Cardiac septum (tissue), 1 donor: ENCODE data around the gene TNNI2. TPM values are rescaled to one million over a fixed set of nuclear protein-coding genes. Genes with fewer than 3 reads are reported as not detected.

Experiments
- DNase-seq: peaks from one replicate; pipeline ENCODE4 v3.0.0-alpha.2; 2020; ENCODE audit warnings: low spot score
- intact Hi-C: fragments of 100-400 bp; cut with DNase I; formaldehyde crosslinking; loops from one replicate; pipeline ENCODE4 v1.14.0; 2022
- total RNA-seq: library from RNA; stranded (reverse); fragmentation: NEBNext Ultra II Directional; extraction: Animal tissue kit (Norgen Biotek cat#: 25700); gene quantifications from one replicate; pipeline ENCODE4 v1.2.1, GENCODE V29; 2021
- donor health status: DM: no; HTN: no; CAD: no.

TNNI2 gene
- total RNA-seq, 1 donor from 2014 or later: 0.78 TPM

DNA sequence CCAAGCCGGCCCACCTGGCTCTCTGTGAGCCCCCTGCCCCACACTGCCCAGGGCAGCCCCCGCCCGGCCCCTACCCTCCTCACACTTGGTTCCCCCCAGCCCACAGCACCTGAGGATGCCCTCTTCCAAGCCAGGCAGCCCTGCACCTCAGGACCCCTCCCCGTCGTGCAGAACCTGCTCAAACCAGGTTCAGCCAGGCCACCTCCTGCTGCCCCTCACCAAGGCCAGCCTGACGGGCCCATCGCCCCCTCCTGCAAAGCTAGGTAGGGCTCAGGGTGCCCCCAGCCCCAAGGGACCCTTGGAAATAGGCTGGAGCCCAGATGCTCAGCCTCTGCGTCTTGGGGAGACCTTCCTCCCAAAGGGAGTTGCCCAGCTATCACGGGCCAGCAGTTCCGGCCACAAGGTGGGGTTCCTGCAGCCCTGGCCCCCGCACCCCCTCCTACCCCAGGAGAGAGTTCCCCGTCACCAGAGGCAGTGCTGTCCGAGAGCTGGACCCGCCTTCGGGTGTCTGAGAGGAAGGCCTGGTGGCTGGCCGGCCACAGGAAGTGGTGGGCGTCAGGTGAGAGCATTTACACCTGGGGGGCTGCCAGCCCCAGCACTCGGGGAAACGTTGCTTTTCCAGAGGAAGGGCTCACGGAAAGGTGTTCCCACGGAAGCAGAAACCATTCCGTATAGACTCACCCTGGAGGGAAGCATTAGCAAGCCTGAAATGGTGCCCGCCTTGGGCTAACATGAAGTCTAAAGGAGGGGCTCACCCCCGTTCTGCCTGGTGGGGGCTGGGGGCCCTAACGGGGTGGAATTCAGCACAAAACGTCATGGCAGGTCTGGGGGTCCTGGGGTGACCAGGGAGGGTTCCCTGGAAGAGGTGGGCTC, 7.2 kb upstream of the TNNI2 start:
- intact Hi-C loops: loop anchor here (1.0 to 2.0 kb wide), 2 partner anchors 137 to 179 kb away; no protein-coding TSS in a partner anchor
- no peak for DNase-seq

DNA sequence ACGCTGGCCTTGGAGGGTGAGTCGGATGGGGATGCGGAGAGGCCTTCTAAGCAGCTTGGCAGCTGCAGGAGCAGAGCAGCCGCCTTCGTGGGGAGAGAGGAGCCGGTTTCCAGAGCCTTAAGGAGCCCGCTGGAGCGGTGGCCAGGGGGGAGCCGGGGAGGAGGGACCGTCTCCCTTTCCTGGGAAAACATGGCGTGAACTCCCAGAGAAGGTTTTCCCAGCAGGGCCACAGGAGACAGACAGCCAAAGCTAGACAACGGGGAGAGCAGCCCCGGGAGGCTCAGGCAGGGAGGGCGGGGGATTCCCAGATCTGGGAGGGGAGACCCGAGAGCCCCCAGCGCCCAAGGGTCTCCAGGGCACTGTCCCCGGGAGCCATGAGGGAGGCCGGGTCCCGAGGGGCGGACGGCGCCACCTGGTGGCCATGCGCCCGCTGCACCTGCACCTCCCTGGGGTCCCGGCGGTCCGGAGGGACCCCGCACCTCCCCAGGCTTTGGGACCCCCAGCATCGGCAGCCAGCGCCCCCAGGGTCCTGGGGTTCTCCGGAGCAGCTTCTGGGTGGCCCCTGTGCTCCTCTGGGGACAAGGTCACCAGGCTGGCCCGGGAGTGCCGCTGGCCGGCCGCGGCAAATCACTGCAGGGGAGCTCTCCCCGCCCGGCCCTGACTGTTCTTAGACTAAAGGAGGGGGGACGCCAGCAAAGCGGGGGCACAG, 6.4 kb upstream of the TNNI2 start:
- intact Hi-C loops: loop anchor here (1.0 to 2.0 kb wide), 2 partner anchors 138 to 180 kb away; no protein-coding TSS in a partner anchor
- DNase-seq: no peak

DNA sequence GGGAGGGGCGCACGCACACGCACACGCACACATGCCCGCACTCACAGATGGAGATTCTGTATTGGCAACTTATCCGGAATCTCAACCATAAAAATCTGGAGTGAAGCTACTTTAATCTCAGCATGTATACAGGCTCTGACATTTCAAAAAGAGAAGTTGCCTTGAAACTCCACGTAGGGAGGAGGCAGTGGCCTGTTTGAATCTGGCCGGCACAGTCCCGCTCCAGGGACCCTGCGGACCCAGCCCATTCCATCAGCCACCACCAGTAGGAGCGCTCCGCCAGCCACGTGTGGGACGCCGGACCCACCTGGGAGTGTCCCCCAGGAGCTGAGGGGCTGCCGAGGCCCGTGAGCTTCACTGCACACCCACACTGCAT, 5.9 kb upstream of the TNNI2 start:
- intact Hi-C loops: loop anchor here (1.0 to 2.0 kb wide), 2 partner anchors 139 to 180 kb away; no protein-coding TSS in a partner anchor

DNA sequence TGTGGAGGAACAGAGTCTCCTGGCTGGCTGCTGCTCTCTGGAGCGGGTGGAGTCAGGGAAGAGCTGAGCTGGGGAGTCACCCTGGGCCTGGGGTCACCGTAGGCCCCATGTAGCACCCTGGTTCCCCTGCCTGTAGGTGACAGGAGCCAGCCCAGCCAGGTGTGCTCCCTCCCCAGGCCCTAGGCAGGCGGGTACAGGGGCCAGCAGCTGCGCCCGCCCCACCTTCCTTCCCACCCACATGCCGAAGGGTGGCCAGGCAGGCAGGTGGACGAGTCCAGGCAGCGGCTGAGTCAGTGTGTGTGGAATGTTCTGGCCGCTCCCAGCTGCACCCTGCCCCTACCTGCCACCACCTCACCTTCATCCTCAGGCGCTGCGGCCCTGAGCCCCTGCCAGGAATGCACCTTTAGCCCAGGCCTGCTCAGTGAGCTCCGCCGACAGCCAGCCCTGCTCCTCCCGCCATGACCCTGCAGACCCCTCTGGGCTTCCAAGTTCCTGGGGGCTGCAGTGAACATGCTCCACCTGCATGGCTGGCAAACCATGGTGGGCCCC, 4.6 kb upstream of the TNNI2 start:
- no peak for DNase-seq
- intact Hi-C loops: no loop called here

More for the DNA sequence above, 5.9 kb upstream of the TNNI2 start:
- DNase-seq: no peak

DNA sequence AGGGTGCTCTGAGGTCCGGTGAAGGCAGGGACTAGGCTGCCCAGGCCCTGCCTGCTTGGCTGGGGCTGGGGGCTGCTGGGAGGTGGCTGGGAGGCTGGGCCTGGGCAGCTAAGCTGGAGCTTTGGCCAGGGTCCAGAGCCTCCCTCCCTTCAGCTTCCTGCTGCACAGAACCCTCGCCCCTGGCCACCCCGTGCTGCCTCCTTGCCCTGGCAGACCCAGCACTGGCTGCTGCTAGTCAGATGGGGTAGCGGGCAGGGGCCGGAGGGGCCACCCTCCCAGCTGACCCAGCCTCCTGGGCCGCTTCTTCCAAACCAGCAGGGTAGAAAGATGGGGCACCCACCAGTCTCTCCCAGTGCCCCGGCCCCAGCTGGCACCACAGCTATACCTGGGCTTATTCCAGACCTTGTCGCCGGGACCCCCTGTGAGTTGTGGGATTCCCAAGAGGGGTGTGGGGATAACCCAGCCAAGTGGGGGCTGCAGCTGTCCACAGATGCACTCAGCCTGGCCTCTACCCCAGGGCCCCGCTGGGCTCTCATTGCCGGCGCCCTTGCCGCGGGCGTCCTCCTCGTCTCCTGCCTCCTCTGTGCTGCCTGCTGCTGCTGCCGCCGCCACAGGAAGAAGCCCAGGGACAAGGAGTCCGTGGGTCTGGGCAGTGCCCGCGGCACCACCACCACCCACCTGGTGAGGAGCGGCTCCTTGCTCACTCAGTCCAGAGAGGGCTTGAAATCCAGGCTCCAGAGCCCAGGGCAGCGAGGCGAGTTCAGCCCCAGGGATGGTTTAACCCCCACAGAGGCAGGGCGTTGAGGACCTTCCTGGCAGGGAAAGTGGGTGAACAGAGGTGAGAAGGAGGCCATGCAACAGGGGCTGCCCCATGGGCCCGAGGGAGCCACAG, 3.8 kb upstream of the TNNI2 start, which contains the start of gene SYT8:
Gene SYT8 (plus strand): TSS at position 212 of the 892 bp plus-strand sequence. CDS start 116 bp downstream, at position 328.
- intact Hi-C loops: loop anchor here (5.0 kb wide), 2 partner anchors 47 to 107 kb away; no protein-coding TSS in a partner anchor
- no peak for DNase-seq

DNA sequence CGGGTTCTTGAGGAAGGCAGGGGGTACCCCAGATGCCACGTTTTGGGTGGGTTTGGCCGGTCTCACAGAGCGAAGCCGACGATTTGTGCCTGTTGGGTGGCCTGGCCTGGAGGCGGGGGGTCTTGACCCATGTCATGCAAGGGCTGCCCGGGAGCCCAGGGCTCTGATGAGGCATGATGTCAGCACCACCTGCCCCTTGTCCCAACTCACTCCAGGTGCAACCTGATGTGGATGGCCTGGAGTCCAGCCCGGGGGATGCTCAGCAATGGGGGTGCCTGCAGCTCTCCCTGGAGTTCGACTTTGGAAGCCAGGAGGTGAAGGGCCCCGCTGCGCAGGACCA, 3.1 kb upstream of the TNNI2 start:
- no peak for DNase-seq
- intact Hi-C loops: loop anchor here (2.0 to 5.0 kb wide), 4 partner anchors 47 to 317 kb away; partner anchors contain the start of gene TNNT3

DNA sequence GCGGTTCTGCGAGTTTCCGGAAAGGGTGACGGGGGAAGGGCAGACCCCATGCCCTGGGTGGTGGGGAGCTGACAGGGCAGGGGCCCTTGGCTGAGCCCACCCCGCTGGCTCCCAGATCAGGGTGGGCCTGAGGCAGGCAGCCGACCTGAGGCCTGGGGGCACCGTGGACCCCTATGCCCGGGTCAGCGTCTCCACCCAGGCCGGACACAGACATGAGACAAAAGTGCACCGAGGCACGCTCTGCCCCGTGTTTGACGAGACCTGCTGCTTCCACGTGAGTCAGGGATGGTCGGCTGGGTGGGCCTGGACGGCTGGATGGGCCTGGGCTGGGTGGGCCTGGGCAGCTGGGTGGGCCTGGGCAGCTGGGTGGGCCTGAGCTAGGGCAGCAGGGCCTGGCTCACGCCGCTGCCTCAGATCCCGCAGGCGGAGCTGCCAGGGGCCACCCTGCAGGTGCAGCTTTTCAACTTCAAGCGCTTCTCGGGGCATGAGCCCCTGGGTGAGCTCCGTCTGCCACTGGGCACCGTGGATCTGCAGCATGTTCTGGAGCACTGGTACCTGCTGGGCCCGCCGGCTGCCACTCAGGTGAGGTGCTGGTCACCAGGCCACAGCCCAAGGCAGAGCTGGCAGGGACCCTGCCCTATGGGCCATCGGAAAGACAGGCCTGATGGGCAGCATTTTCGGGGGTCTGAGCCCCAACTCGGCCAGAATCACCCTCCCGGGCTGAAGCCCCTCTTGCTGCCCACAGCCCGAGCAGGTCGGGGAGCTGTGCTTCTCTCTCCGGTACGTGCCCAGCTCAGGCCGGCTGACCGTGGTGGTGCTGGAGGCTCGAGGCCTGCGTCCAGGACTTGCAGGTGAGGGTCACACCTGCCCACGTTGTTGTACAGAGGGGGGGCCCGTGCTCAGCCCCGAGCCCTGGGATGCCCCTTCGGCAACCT, 2.5 kb upstream of the TNNI2 start:
- DNase-seq: no peak
- intact Hi-C loops: loop anchor here (2.0 to 5.0 kb wide), 4 partner anchors 46 to 317 kb away; partner anchors contain the start of gene TNNT3

DNA sequence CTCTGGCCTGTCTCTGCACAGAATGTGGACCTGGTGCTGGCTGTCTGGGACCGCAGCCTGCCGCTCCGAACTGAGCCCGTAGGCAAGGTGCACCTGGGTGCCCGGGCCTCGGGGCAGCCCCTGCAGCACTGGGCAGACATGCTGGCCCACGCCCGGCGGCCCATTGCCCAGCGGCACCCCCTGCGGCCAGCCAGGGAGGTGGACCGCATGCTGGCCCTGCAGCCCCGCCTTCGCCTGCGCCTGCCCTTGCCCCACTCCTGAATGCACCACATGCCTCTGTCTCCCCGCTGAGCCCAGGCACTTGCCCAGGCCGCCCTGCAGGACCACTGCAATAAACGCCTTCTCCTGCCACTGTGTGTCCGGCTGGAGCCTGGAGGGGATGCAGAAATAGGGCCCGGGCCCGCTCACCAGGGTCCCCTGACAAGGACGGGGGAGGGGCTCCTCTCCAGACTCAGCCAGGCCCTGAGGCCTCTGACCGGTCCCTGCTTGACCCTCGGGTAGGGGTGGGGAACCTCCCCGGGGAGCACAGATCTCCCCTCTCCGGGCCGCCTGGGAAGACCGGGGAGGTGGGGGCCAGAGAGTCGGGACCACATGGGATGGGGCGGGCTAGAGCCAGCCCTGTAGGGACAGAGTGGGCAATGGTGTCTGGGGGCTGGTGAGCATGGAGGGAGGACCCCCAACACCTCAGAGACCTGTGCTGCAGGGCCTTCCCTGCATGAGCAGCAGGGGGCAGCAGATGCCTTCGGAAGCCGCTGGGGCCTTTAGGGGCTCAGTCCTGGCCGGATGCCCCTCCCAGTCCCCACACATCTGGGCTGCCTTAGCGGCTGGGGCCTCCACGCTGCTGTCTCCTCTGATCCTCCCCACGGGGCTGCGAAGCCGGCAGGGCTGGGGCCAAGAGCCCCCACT, 1.4 kb upstream of the TNNI2 start:
- intact Hi-C loops: loop anchor here (2.0 to 5.0 kb wide), 4 partner anchors 45 to 315 kb away; partner anchors contain the start of gene TNNT3
- no peak for DNase-seq

DNA sequence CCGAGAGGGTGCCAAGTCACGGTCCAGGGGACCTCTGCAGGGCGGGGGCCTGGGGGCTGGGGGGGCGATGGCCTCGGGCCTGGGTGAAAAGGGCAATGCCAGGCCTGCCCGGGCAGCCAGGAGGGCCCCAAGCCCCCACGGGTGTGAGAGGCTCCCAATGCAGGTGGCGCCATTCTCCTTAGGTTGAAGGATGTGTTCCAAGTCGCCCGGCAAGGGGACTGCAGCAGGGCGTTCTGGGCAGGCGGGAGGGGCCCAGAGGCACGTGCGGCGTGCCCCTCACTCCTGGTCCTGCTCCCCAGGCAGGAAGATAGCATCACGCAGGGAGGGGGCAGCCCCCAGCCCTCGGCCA, 730 bp upstream of the TNNI2 start:
- no peak for DNase-seq
- intact Hi-C loops: loop anchor here (5.0 kb wide), 2 partner anchors 44 to 104 kb away; no protein-coding TSS in a partner anchor

DNA sequence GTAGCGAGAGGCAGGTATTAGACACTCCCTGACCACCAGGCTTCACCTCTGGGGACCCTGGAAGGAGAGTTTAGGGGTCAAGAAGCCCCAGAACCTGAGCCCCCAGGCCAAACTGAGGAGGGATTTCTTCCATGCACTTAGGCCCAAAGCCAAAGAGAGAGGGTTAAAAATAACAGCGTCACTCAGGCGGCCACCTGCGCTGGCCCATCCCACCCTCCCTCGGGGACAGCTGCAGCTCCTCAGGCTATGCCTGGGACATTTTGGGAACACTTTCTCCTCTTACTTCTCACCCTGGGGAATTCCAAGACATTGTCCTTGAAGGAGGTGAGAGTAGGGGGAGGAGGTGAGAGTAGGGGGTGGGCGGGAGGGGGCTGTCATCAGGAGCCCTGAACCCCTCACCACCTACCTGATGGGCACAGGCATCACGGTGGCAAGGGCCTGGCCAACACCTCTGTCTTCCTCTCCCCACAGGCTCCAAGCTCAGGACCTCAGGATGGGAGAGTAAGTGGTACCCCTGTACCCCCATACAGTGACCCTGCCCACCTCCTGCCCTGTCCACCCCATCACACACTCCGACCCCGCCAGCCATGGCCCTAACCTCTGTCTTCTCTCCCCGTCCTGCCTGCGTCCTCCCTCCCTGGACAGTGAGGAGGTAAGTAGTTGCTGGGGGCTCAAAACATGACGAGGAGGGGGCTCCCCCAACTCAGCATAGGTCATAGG, 583 bp downstream of the TNNI2 start:
- intact Hi-C loops: loop anchor here (5.0 kb wide), 2 partner anchors 43 to 103 kb away; no protein-coding TSS in a partner anchor

DNA sequence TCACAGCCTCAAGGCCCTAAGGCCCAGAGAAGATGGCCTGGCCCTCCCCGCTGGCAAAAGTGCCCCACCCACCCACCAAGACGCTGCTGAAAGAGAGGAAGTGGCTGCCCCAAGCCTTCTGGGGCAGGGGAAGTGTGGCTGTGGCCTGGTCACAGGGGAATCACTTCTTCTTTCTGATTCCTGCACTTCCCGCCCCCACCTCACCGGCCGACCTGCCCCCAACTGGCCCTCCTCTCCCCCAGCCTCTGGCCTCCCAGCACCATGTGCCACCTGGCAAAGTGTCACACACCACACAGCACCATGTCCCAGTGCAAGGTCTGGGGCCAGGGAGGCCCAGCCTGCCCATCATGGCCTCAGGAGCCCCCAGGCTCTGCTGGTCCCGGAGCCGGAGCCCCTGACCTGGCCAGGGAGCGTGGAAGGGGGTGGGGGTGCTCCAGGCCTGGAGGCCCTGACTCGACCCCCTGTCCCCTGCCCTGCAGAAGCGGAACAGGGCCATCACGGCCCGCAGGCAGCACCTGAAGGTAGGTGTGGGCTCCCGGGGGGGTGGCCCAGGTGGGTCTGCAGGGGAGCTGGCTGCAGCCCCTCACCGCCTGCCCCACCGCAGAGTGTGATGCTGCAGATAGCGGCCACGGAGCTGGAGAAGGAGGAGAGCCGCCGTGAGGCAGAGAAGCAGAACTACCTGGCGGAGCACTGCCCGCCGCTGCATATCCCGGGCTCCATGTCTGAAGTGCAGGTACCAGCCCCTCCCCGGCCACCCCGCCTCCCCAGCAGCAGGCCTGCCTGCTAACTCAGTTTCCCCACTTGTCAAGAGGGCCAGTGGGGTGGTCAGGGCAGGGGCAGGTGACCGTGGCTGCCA, 1.4 kb downstream of the TNNI2 start:
- peak; percentile 95 for DNase-seq
- intact Hi-C loops: loop anchor here (5.0 kb wide), 2 partner anchors 42 to 102 kb away; no protein-coding TSS in a partner anchor

More for the DNA sequence above, 583 bp downstream of the TNNI2 start:
- no peak for DNase-seq

DNA sequence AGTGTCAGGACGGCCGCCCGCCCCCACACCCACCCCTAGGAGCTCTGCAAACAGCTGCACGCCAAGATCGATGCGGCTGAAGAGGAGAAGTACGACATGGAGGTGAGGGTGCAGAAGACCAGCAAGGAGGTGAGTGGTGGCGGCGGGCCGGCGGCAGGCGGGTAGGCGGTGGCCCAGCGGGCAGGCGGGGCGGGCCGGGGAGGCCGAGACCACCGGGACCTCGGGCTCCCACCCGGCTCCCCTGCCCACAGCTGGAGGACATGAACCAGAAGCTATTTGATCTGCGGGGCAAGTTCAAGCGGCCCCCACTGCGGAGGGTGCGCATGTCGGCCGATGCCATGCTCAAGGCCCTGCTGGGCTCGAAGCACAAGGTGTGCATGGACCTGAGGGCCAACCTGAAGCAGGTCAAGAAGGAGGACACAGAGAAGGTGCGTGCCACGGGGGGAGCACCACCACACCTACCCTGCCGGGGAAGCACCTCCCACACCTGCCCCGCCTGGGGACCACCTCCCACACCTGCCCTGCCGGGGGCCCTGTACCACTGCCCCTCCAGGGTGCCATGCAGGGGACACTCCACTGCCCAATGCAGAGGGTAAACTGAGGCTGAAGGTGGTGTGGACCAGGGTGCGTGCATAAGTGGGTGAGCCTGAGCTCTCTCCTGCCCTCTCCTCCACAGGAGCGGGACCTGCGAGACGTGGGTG, 2.1 kb downstream of the TNNI2 start:
- intact Hi-C loops: no loop called here
- DNase-seq: no peak

DNA sequence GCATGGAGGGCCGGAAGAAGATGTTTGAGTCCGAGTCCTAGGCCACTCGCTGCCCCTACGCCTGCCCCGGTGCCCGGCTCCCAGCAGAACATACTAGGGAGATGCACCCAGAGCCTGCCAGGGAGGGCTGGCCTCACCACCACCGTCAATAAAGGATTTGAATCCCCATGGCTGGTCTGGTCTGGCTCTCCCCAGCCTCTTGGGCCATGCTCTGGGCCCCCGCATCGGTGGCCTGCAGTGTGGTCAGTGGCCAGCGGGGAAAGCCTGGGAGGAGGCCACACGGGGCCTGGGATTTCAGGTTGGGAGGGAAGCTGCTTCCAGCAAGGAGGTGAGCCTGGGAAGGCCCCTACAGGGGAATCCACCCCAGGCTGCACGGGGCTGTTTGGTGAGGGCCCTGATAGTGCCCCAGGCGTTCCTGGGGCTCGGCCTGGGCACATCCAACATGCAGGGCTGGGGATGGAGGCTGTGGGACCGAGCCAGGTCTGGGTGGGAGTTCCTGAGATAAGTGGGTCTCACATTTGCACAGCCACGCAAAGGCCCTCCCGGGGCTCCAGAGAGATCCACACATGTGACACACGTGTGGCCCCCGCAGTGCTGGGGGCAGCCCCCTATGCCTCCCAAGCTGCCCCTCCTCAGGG, 2.8 kb downstream of the TNNI2 start:
- intact Hi-C loops: no loop called here

More for the DNA sequence above, 2.8 kb downstream of the TNNI2 start:
- no peak for DNase-seq
